ENCODE data around the gene FAM156A.
"Not testable (repeated sequence)": the region's sequence is repeated elsewhere in the genome, so short reads cannot be mapped to it uniquely, and the experiment has no call there.

DNA sequence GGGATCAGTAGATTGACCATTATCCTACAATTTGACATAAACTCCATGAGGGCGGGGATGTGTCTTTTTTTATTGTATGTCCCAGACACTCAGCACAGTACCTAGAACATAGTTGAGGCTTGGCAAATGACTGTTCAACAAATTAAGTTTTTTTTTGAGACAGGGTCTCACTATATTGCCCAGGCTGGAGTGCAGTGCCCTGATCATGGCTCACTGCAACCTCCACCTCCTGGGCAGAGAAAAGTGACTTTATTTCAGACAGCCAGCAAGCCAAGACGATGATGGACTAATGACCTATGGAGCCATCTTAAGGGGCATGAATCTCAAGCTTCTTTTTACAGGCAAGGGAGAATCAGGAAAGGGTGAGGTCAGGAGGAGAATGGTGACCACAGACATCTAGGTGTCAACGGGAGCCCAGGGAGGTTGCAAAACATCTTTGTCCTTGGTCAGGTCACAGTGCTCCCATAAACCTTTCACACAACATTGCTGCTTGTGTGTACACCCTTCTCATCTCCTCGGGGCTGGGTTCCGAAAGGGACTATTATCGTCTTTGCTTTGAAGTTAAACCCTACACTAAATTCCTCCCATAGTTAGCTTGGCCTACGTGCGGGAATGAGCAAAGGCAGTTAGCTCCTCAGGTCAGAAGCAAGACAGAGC is 16.1 kb upstream of the FAM156A start:
- TF ChIP-seq, protein P1, sequence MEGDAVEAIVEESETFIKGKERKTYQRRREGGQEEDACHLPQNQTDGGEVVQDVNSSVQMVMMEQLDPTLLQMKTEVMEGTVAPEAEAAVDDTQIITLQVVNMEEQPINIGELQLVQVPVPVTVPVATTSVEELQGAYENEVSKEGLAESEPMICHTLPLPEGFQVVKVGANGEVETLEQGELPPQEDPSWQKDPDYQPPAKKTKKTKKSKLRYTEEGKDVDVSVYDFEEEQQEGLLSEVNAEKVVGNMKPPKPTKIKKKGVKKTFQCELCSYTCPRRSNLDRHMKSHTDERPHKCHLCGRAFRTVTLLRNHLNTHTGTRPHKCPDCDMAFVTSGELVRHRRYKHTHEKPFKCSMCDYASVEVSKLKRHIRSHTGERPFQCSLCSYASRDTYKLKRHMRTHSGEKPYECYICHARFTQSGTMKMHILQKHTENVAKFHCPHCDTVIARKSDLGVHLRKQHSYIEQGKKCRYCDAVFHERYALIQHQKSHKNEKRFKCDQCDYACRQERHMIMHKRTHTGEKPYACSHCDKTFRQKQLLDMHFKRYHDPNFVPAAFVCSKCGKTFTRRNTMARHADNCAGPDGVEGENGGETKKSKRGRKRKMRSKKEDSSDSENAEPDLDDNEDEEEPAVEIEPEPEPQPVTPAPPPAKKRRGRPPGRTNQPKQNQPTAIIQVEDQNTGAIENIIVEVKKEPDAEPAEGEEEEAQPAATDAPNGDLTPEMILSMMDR (IDR thresholded peaks at IDR 0.05): not testable (repeated sequence)
- not testable (repeated sequence) for TF ChIP-seq POLR2A, EP300 (IDR thresholded peaks at IDR 0.05)

Data from ovary (tissue), 3 donors.